ENCODE data around the gene COQ8A.

The COQ8A gene

GRCh38 chr1:227033880-227034279, 93.8 kb downstream of the COQ8A start:
- DNase-seq: peak; percentile 10

GRCh38 chr1:227035316-227035715, 95.2 kb downstream of the COQ8A start:
- peak; percentile 69 for DNase-seq

- DNase-seq: no peak
Observed at GRCh38 chr1:227037121-227037520, 97.0 kb downstream of the COQ8A start.

Measured in DMS53 (cell line).